A673 (cell line): ENCODE data around the gene HES5. TPM values are rescaled to one million over a fixed set of nuclear protein-coding genes. Genes with fewer than 3 reads are reported as not detected.

Source experiments
- BruUV-seq: library from RNA; stranded (reverse); fragments of 400-500 nt; replicated peaks from 2 replicates; lab custom pipeline; 2021; lab: Mats Ljungman, UMichigan
- CTCF ChIA-PET: fragments of 300-600 bp; sonication (Branson Sonifier 250); formaldehyde crosslinking; loops from one replicate; lab custom pipeline; 2022; ENCODE audit warnings: antibody characterized with exemption; lab: Charles Lee
- POLR2A ChIA-PET: fragments of 300-600 bp; sonication (Branson Sonifier 250); formaldehyde crosslinking; loops from one replicate; lab custom pipeline; 2022; ENCODE audit warnings: antibody characterized with exemption; ENCODE audit not compliant: low non-redundant PET; lab: Charles Lee
- DNase-seq: peaks from one replicate; pipeline ENCODE4 v3.0.0-alpha.2; 2015; ENCODE audit warnings: low spot score
- H3K27ac ChIP-seq: fragments of 200-600 bp; sonication (generic); 2 replicates; pipeline ENCODE4 v1.5.1; 2016; ENCODE audit warnings: mixed run types, low read depth, mild to moderate bottlenecking, mixed read lengths, antibody characterized with exemption, low read length; ENCODE audit not compliant: poor library complexity, severe bottlenecking
- H3K27me3 ChIP-seq: fragments of 200-600 bp; sonication (generic); replicated peaks from 2 replicates; pipeline ENCODE4 v1.6.1; 2017; ENCODE audit warnings: mixed run types, low read depth, mild to moderate bottlenecking, mixed read lengths, antibody characterized with exemption, low read length; ENCODE audit not compliant: insufficient read depth, poor library complexity
- H3K36me3 ChIP-seq: fragments of 200-600 bp; sonication (generic); 2 replicates; pipeline ENCODE4 v1.6.1; 2016; ENCODE audit warnings: mixed run types, mild to moderate bottlenecking, mixed read lengths, antibody characterized with exemption, low read length; ENCODE audit not compliant: insufficient read depth, poor library complexity, severe bottlenecking
- H3K4me1 ChIP-seq: fragments of 200-600 bp; sonication (generic); 2 replicates; pipeline ENCODE4 v1.6.1; 2017; ENCODE audit warnings: mixed run types, mild to moderate bottlenecking, mixed read lengths, antibody characterized with exemption, low read length; ENCODE audit not compliant: insufficient read depth, poor library complexity, severe bottlenecking
- H3K4me3 ChIP-seq: fragments of 200-600 bp; sonication (generic); 2 replicates; pipeline ENCODE4 v1.5.1; 2016; ENCODE audit warnings: low read depth, mixed run types, mild to moderate bottlenecking, mixed read lengths, low read length; ENCODE audit not compliant: poor library complexity, severe bottlenecking
- H3K9me3 ChIP-seq: fragments of 200-600 bp; sonication (generic); 2 replicates; pipeline ENCODE4 v1.6.1; 2016; ENCODE audit warnings: mixed run types, low read depth, mild to moderate bottlenecking, mixed read lengths, antibody characterized with exemption, low read length; ENCODE audit not compliant: poor library complexity, severe bottlenecking
- CTCF ChIP-seq: fragments of 300-800, 200-600 bp; sonication (generic); conservative IDR thresholded peaks from 2 replicates; pipeline ENCODE4 v1.5.1; 2017; ENCODE audit warnings: low read depth, mild to moderate bottlenecking, antibody characterized with exemption, low read length, moderate library complexity, mixed read lengths
- EZH2 ChIP-seq: fragments of 200-600 bp; sonication (generic); IDR thresholded peaks from 2 replicates; pipeline ENCODE4 v1.6.1; 2017; ENCODE audit warnings: borderline replicate concordance, low read depth, mild to moderate bottlenecking, mixed read lengths, antibody characterized with exemption, low read length; ENCODE audit not compliant: poor library complexity, severe bottlenecking
- intact Hi-C: fragments of 100-400 bp; cut with micrococcal nuclease; formaldehyde crosslinking; loops from one replicate; pipeline ENCODE4 v1.10.0; 2022; ENCODE audit not compliant: unreplicated experiment
- total RNA-seq: library from RNA; stranded (reverse); gene quantifications from 2 replicates; pipeline ENCODE4 v1.2.3, GENCODE V29; 2021

Gene HES5
- total RNA-seq, 1 experiment from 2014 or later = not detected

GRCh38 chr1:2505461-2505994 is 24.5 kb downstream of the HES5 start:
- intact Hi-C loops = no loop called here
- Histone ChIP-seq H3K4me3 (no peak overlapping the region), H3K4me1 (no peaks in the 10 kb centered on the region), H3K36me3 (peaks cover 12% of the 10 kb centered on the region), H3K9me3 (no peaks in the 10 kb centered on the region), H3K27me3 (no peaks in the 10 kb centered on the region), H3K27ac (no peak overlapping the region)
- TF ChIP-seq EZH2 (no peak), CTCF (no peak)
- CTCF ChIA-PET = no interaction called here
- no peak for DNase-seq
- POLR2A ChIA-PET = no interaction called here
- BruUV-seq = no TSS peak

GRCh38 chr1:2504949-2505272 is 25.2 kb downstream of the HES5 start:
- intact Hi-C loops = no loop called here
- H3K36me3 ChIP-seq = peaks cover 6% of the 10 kb centered on the region
- H3K4me1 ChIP-seq = no peaks in the 10 kb centered on the region
- POLR2A ChIA-PET = no interaction called here
- H3K4me3 ChIP-seq = no peak overlapping the region
- no peak for DNase-seq
- no peaks in the 10 kb centered on the region for H3K9me3 ChIP-seq
- no peaks in the 10 kb centered on the region for H3K27me3 ChIP-seq
- no TSS peak for BruUV-seq
- no peak overlapping the region for H3K27ac ChIP-seq
- CTCF ChIA-PET = no interaction called here
- TF ChIP-seq CTCF = no peak
- TF ChIP-seq EZH2 = no peak

- no peaks in the 10 kb centered on the region for H3K27me3 ChIP-seq
- DNase-seq = no peak
- intact Hi-C loops = no loop called here
- no peak overlapping the region for H3K27ac ChIP-seq
- ChIA-PET POLR2A (no interaction called here), CTCF (no interaction called here)
- TF ChIP-seq CTCF (no peak), EZH2 (no peak)
- no peak overlapping the region for H3K4me3 ChIP-seq
- H3K36me3 ChIP-seq = peaks cover under 1% of the 10 kb centered on the region
- no peaks in the 10 kb centered on the region for H3K4me1 ChIP-seq
- no peaks in the 10 kb centered on the region for H3K9me3 ChIP-seq
- no TSS peak for BruUV-seq
Observed at GRCh38 chr1:2504225-2504948, 25.7 kb downstream of the HES5 start.
